HG02642 (cell line): Measurements from ENCODE around the gene TBC1D22A.

ENCODE experiments used
- ATAC-seq: cut with Tn5 transposase; IDR thresholded peaks from one replicate; pipeline ENCODE4 v1.9.1; 2021; ENCODE audit warnings: mild to moderate bottlenecking; ENCODE audit not compliant: unreplicated experiment, poor library complexity

TBC1D22A gene

DNA sequence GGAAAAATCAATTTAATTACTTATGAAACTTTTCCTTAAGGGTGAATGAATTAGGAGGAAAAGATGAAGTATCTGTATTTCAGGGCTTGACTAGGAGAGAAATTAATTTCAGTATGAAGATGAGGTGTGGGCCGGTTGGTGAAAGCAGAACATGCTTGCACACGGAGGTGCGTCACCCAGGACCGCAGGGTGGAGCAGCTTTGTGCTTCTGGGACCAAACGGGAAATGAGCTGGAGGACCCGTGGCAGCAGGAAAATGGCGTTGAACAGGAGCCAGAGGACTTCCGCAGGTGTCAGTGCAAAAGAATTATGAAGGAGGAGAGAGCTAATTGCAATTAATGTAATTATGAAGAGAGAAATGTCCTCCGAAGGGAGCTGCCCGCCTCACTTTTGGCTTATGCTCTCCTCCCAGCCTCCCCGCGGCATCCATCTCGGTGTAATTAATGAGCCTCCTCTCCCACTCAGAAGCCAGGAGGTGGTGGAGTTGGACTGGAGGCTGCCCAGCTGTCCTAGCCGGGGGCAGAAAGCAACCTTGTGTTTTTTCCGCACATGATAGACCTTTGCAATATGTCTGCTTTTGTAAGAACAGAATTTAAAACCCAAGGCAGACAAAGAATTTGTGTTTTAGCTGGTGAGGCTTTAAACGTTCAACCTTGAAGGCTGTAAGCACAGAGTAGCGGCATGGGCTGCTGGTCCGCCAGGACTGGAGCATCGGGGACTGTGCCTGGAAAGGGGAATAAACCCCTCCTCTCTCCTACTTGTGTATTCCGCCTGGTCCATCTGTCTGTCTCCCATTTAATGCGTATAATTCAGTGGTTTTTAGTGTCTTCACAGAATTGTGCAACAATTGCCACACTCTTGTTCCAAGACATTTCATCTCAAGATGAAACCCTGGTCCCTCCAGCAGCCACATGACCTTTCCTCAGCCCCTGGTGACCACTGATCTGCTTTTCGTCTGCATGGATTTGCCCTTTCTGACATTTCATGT lies 180.6 kb downstream of the TBC1D22A start:
- ATAC-seq = no peak

DNA sequence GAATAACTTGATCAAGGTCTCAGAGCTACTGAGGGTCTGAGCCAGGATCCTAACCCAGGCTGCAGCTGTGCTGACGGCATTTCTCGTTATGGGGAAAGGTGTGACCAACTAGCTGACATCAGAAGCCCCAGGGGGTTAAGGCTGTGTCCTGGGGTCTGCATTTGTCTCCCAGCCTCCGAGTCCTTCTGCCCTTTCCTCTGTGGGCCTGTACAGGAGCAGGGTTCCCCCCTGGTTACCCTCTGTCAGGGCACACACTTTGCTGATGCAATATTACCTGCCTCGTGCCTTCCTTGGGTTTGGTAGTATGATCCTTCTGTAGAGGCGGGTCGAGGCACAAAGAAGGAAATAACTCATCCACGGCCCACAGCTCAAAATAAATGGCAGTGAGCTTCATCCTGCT lies 183.0 kb downstream of the TBC1D22A start:
- no peak for ATAC-seq

DNA sequence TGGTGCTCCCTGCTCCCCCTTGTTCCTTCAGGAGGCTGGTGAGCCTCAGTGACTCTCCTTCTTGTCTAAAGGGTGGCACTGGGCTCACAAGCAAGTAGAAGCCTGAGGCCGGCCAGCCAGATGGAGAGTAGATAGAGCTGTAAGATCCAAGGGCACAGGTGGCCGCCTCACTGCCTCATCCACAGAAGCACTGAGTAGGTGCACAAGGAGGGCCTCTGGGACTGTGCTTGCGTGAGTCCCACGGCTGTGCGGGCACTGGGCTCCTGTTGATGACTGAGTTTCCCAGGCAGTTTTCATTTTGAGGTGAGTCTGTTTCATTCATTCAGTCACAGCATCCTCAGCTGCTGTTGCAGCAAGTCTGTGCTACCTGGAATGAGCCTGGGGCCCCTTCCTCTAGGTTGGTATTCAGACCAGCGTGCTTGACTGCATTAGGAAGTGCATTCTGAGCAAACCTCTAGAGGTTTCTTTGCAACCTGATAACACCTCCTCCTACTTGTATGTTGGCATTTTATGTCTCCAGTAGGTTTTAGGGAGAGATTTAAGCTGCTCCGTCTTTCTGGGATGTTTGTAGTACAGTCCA lies 184.0 kb downstream of the TBC1D22A start:
- ATAC-seq = no peak

DNA sequence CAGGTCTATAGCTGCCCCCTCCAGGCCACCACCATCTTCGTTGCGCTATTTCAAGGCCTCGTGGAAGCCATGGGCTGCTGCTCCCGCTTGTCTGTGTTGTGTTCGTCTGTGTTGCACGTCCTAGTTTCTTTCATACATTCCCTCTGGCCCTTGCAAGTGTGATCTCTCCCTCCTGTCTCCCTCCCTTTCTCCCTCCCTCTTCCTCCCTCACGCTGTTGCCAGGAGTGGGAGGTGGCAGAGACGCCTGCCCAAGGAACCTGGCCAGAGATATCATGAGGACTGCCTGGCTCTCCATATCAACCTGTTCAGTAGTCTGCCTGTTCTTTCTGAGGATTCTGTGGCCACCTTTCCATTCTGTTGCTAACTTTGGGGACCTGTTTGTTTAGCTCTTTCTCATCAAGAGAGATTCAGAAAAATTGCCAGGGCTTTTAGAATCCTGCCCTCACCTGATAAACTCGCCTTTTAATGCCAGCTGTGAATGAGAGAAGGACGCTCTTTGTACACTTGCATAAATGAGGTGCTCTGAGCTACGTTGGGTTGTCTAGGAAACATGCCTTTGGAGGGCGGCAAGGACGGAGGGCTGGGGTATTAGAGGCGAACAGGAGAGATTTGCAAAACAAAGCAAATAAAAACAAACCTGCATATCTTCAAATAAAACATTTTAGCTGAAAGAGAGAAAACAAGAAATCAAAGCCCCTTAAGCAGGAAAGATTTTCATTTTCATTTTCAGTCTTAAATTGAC lies 185.2 kb downstream of the TBC1D22A start:
- no peak for ATAC-seq

DNA sequence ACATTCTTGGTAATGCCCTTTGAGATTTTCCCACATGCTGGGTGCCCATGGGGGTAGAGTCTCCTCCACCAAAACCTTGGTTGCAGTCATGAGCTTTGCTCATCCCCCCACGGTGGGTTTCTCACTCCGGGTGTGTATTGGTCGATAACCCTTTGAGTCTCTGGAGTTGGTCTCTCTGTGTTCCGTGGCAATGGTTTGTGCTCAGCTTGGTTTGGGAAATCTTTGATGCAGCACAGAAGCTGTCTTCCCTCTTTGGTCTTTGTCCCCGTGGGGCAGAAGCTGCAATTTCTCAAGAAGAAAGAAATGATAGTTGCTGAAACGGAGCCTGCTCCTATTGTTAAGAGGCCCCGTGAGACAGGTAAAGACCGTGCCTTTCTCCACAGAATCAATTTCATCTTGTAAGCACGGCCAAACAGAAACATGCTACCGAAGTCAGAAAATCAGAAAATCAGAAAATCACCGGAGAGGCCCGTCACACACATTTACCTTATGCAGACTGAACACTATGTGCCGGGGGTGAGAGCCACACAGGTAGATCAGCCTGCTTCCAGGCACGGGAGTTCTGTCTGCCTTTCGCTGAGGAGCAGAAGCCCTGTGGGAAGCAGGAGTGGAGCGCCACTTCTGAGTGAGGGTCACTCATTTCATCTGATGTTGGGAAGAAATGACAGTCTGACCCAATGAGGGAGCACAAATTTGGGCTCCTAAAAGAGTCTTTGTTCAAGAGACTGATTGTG lies 186.1 kb downstream of the TBC1D22A start:
- ATAC-seq = no peak

DNA sequence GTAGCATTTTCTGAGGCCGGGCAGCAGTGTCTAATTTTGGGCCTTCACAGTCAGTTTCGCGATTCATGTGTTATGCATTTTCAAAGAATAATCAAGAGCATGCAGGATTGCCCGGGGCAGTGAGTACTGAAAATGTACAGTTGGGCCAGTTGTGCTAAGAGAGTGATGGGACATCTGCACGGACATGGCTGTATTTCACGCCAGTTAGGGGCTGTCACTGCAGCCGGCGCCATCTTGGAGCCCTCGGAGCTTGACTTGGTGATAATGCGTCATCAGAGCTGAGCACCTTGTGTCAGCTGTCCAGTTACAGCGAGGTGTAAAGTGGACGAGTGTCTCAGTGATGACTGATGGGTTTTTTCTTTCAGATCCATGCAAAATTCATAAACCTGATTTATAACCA lies 188.9 kb downstream of the TBC1D22A start:
- no peak for ATAC-seq

DNA sequence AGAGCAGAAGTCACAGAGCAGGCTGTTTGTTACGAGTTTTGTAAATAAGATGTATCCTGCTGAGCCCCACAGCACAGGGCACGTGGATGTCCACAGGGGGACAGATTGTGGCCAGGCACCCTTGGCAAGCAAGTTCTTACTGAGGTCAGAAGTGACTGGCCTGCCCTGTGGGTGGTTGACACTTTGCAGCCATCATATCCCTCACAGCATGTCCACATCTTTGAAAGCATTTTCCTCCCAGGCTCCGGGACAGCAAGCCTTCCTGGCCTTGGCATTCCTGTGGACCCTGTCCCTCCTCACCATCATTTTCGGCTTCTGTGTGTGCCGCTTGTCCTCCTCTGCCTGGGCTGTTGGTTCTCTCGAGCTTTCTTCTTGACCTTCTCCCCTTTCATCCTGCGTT lies 189.5 kb downstream of the TBC1D22A start:
- no peak for ATAC-seq

DNA sequence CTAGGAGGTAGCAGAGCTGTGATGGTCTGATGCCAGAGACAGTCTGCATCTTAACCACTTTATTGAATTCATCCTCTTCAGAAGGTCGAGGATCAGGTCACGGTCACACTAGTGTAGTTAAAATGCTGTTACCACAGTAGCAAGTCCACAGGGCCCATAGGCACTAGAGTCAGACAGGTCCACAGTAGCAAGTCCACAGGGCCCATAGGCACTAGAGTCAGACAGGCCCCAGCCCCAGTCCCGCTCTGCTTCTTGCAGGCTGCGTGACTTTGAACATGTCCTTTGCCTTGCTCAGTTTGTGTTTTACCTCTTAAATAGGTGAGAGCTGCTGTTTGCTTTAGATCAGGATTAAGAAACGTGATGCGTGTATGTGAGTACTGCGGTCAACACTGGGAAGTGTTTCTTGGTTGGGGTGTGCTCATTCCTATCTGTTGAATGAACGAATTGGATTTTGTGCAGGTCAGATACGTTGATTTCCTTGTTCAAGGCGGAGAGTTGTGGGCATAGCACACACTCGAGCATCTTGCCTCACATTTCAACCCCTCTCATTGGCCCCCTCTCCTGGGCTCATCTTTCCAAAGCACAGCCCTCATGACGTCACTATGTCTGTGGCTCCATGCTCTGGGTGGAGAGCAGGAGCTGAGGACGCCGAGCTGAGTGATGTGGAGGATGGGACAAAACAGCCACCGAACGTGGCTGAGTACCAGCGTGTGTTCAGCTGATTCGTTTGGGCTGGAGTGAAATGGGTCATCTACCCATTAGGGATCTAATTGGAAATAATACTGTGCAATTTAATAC lies 191.7 kb downstream of the TBC1D22A start:
- no peak for ATAC-seq

DNA sequence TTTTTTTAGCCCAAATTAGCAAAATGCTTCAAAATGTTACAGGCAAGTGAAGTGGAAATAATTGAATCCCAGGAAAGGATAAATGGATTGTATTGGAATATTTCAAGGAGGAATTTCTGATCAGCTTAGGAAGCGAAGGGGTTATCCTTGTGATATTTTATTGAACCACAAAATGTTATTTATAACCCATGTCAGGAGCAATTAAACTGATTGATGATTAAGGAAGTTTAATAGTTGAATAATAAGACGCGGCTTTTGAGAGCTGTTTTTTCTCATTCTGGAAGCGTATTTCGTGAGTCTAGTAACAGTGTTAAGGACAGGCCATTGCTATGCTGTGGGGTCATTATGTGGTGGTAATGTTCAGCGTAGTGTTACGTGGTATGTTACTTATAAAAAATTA lies 192.3 kb downstream of the TBC1D22A start:
- no peak for ATAC-seq

DNA sequence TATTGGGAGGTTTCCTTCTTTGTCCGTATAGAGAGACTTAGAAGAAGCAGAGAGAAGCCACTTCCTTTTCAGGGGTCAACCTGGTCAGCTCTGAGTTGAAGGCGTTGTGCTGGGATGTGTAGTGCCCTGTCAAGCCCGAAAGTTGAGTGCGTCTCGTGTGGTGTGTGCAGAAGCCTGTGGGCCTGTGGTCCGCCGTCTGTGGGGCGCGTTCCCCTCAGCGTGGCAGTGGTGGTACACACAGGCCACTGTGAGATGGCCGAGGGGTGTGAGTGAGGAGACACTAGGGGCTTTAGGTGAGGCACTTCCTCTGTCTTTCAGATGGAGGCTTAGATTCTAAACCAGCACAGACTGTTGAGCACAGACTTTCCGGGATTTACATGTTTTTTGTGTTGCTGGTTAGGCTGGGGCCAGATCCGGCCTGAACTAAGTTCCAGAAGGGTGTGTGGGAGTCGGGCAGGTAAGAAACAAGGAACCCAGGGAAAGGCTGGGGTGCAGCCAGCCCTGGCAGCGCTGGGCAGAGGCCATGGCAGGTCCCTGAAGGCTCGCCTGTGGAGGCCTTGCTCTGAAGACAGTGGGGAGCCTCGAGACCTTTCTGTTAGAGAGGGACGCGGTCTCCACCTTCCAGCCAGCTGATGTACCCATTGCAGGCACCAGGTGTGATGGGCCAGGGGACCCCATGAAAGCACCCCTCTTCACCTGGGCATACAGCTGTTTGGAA lies 194.2 kb downstream of the TBC1D22A start:
- no peak for ATAC-seq

DNA sequence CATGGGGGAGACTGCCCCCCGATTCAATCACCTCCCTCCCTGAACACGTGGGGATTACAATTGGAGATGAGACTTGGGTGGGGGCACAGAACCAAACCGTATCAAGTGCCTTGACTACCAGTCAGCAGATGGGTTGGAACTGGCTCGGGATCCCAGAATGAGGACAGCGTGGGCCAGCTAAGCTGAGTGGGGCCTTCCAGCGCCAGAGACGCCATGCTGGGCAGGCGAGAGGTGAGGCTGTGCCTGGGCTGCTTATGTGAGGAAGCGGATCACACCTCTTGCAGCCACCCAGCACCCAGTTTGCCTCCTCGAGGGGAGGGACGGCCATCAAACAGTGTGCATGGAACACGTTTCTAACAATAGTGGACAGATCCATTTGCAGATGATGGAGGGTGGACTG lies 195.1 kb downstream of the TBC1D22A start:
- ATAC-seq = no peak

DNA sequence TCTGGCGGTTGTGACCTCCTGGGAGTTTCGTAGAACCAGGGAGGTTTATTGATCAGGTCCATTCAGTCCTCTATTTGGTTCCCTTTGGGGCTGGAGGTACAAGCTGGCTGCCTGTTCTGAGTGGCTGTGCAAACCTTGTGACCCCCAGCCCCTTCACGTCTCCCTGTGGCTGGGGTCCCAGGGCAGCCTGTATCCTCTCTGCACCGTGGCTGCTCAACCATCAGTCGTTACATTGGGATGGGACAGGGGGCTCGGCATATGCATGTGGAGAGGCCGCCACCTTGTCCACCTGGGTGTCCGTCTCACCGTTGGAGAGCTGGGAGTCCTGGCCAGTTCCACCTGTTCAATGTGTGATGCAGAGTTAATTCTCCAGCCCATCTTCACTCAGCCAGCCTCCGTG lies 195.7 kb downstream of the TBC1D22A start:
- no peak for ATAC-seq

DNA sequence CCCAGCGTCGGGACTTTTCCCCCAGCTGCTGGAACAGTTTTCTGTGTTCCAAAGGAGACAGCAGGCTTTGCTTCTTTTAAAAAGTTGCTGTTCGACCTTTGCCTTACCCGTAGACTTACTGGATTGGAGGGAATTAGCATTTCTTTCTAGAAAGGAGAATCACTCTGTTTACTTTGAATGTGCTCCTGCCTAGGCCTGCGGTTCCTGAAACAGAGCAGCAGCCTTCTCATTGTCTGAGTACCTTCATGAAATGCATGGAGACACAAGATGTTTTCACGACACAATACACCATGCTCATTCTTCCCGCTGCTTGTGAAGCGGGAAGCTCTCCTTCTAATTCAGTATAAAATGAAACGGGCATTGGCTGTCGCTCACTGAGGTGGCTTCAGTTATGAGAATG lies 196.2 kb downstream of the TBC1D22A start:
- ATAC-seq = no peak

DNA sequence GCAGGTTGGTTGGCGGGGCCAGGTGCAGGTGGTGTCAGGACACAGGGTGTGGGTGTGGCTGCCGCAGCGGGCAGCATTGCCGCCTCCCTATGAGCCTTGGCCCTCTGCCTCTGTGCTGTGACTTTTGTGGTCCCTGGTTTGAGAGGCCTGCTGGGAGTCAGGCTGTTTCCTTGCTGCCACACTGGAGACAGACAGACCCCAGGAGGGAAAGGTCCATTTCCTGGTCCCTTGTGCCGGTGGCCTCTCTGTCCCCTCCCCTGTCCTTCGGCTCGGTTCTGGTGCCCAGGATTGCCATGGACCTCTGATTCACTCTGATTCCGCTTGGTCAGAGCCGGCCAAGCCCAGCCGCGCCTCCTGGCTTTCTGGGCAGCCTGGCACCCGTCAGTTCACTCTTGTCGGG lies 196.9 kb downstream of the TBC1D22A start:
- no peak for ATAC-seq

DNA sequence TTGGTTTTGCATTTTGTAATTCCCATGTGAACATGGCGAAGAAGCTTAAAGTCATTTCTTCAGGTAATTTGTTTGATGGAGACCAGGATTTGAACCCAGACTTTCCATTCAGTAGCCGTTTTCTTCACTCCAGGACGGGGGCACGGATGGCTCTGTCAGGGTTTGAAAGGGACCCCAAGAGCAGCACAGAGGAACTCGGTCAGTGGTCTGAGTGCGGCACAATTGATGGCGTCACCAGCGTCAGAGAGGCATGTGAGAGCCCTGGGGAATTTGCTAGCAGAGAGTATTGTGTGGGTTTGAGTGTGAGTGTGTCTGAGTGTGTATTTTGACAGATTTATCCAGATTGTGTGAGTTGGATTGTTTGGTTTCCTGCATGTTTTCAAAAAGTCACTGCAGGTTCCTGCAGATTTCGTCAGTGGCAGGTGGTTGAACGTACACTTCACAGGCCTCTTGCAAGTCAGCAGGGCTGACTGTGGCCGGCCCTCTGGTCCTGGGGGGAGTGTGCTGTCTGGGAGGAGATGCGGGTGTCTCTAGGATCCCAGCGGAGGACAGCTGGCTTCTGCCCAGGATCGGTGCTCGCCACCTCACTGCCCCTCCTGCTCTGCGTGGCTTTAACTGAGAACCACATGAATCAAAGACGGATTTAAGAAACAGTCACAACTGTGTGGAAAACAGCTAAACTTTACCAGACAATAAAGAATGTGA lies 199.3 kb downstream of the TBC1D22A start:
- no peak for ATAC-seq

DNA sequence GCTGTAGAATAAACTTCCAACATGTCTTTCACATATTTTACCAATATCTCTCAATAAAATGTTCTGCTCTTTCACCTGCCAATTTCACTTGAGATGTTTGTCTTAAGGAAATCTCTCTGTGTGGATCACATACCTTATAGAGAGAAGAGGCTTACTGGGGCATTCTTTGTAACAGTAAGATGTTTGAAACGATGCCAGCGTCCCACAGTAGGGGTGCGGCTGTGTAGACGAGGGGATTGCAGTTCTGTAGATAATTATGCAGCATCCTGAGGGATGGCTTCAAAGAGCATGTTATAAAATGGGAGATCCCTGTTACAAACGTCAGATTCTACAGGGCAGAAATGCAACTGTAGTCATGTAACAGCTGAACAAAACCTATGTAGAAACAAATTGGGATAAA lies 200.0 kb downstream of the TBC1D22A start:
- ATAC-seq = no peak

DNA sequence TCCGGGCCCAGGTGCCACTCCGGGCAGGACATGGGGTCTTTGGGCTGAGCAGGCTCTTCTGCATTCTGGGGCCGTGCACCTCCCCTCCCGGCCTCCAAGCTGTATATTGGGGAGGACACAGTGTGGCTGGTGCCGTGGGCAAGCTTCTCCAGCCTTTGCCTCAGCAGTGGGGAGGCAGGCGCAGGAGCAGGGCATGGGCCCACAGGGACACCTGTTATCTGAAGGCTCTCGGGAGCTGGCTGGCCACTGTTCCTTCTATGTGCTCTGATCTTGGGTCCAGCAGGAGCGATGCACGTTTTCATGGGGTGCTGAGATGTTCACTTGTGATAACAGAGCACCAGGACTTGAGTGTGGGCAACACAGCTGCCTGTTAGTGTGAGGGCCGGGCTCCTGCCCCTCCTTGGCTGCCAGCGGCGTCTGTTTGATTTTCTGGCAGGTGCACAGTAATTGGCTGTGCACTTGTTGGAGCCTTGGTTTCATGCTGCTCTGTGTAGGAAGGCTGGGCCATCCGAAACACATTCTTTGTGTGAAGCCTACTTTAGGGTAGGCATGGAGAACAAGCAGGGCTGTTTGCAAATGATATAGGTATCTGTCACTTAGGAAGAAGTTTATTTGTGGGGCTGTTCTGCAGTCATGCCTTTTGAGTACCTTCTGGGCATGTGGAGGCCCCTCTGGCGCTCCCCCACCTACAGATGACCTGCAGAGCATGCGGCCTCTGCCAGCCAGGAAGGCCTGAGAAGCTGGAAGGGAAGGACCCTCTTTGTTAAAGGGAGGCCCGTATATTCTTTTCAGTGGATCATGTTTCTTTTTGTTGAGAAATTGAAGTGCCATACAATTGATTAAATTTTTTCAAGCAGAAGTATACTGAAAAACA lies 201.5 kb downstream of the TBC1D22A start:
- ATAC-seq = no peak
